Measurements from ENCODE around the gene TAS2R30.

Gene TAS2R30

DNA sequence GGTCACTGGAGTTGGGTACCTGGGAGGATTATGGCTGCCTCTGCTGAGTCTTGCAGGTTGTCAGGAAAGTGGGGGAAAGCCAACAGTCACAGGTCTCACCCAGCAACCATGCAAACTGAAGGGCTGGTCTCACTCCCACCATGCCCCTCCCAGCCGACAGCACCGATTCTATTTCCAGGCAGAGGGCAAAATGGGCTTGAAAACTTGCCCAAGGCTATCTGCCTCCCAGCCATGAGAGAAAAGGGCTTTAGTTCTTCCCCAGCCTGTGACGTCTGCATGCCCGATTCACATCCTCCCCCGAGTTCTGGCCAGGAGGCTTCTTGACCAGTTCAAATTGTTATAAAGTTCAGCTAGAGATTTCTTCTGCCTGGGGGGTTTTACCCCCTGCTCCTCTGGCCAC is 9.9 kb upstream of the TAS2R30 start:
- no peak overlapping the region for H3K18ac ChIP-seq (ENCODE audit: low read length)
- WGBS (ENCODE audit: extremely low coverage, insufficient coverage, low lambda C conversion rate), result no CpG with 5 or more reads among the region's 5 CpGs
- H3K79me2 ChIP-seq (ENCODE audit: control insufficient read depth, insufficient read depth, low read length), result peaks cover 15% of the 10 kb centered on the region
- no peak overlapping the region for H2AK5ac ChIP-seq (ENCODE audit: low read length)
- no peak overlapping the region for H3K9ac ChIP-seq (ENCODE audit: low read length)
- no peak overlapping the region for H2BK15ac ChIP-seq (replicated peaks; ENCODE audit: low read depth)
- H3K36me3 ChIP-seq (ENCODE audit: control insufficient read depth, insufficient read depth, low read length), result no peaks in the 10 kb centered on the region
- peaks cover 6% of the 10 kb centered on the region for H3K79me1 ChIP-seq (ENCODE audit: low read length)
- no peaks in the 10 kb centered on the region for H3K4me1 ChIP-seq (ENCODE audit: control insufficient read depth, low read depth, low read length)
- H3K56ac ChIP-seq (ENCODE audit: low read length), result no peak overlapping the region
- no peak overlapping the region for H4K5ac ChIP-seq (ENCODE audit: low read length)
- no peak overlapping the region for H3K27ac ChIP-seq (ENCODE audit: low read depth, low read length)
- no peak overlapping the region for H2BK5ac ChIP-seq (ENCODE audit: low read length)
- H3K27me3 ChIP-seq (ENCODE audit: insufficient read depth, low read length, poor library complexity), result no peaks in the 10 kb centered on the region
- no peak overlapping the region for H3K4me2 ChIP-seq (ENCODE audit: low read length)
- H2BK120ac ChIP-seq (ENCODE audit: low read depth, low read length), result no peak overlapping the region
- no peak overlapping the region for H3K4me3 ChIP-seq (ENCODE audit: low read length)
- no peak overlapping the region for H3K23ac ChIP-seq (ENCODE audit: low read length)
- H3K4ac ChIP-seq (ENCODE audit: low read depth, low read length), result no peak overlapping the region
- no peak for DNase-seq
- no peak overlapping the region for H4K8ac ChIP-seq (ENCODE audit: low read depth, low read length)

DNA sequence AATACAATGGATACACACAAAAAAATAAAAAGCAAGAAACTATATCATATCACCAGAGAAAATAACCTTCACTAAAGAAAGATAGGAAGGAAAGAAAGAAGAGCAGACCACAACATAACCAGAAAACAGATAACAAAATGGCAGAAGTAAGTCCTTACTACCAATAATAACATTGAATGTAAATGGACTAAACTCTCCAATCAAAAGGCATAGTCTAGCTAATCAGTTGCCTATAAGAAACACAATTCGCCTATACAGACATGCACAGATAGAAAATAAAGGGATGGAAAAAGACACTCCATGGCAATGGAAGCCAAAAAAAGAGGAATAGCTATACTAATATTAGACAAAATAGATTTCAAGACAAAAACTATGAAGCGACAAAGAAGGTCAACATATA is 8.9 kb upstream of the TAS2R30 start:
- H4K8ac ChIP-seq (ENCODE audit: low read depth, low read length), result no peak overlapping the region
- H3K23ac ChIP-seq (ENCODE audit: low read length), result no peak overlapping the region
- H3K18ac ChIP-seq (ENCODE audit: low read length), result no peak overlapping the region
- no peak overlapping the region for H2AK5ac ChIP-seq (ENCODE audit: low read length)
- H3K79me1 ChIP-seq (ENCODE audit: low read length), result peaks cover 6% of the 10 kb centered on the region
- H3K27me3 ChIP-seq (ENCODE audit: insufficient read depth, low read length, poor library complexity), result no peaks in the 10 kb centered on the region
- H3K79me2 ChIP-seq (ENCODE audit: control insufficient read depth, insufficient read depth, low read length), result peaks cover 15% of the 10 kb centered on the region
- H3K9ac ChIP-seq (ENCODE audit: low read length), result no peak overlapping the region
- H3K27ac ChIP-seq (ENCODE audit: low read depth, low read length), result no peak overlapping the region
- no peak overlapping the region for H2BK120ac ChIP-seq (ENCODE audit: low read depth, low read length)
- no peak overlapping the region for H3K4ac ChIP-seq (ENCODE audit: low read depth, low read length)
- H3K4me1 ChIP-seq (ENCODE audit: control insufficient read depth, low read depth, low read length), result no peaks in the 10 kb centered on the region
- no peak for DNase-seq
- H2BK15ac ChIP-seq (replicated peaks; ENCODE audit: low read depth), result no peak overlapping the region
- no peak overlapping the region for H3K56ac ChIP-seq (ENCODE audit: low read length)
- H3K4me2 ChIP-seq (ENCODE audit: low read length), result no peak overlapping the region
- H3K36me3 ChIP-seq (ENCODE audit: control insufficient read depth, insufficient read depth, low read length), result no peaks in the 10 kb centered on the region
- no CpG with 5 or more reads among the region's 2 CpGs for WGBS (ENCODE audit: extremely low coverage, insufficient coverage, low lambda C conversion rate)
- no peak overlapping the region for H2BK5ac ChIP-seq (ENCODE audit: low read length)
- no peak overlapping the region for H3K4me3 ChIP-seq (ENCODE audit: low read length)
- H4K5ac ChIP-seq (ENCODE audit: low read length), result no peak overlapping the region

DNA sequence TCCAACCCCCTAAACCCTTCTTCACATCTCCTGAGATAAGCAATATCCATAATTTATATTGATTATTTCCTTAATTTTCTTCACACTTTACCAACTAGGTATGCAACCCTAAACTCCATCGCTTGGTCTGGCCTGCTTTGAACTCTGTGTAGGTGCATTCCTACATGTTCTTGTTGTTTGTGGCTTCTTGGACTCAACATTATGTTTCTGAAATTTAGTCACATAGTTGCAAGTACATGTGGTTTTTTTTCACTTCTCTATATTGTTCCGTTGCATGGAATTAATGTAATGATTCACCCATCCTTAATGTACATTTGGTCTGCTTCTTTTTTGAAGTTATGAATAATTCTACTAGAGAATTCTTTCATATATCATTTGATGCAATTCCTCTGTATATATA is 1.6 kb upstream of the TAS2R30 start:
- Histone ChIP-seq H2BK5ac (ENCODE audit: low read length) (no peak overlapping the region), H2AK5ac (ENCODE audit: low read length) (no peak overlapping the region), H3K4me1 (ENCODE audit: control insufficient read depth, low read depth, low read length) (no peaks in the 10 kb centered on the region), H3K36me3 (ENCODE audit: control insufficient read depth, insufficient read depth, low read length) (no peaks in the 10 kb centered on the region), H3K23ac (ENCODE audit: low read length) (no peak overlapping the region), H3K18ac (ENCODE audit: low read length) (no peak overlapping the region), H3K27ac (ENCODE audit: low read depth, low read length) (no peak overlapping the region), H3K4ac (ENCODE audit: low read depth, low read length) (no peak overlapping the region), H2BK15ac (replicated peaks; ENCODE audit: low read depth) (no peak overlapping the region), H4K8ac (ENCODE audit: low read depth, low read length) (no peak overlapping the region), H2BK120ac (ENCODE audit: low read depth, low read length) (no peak overlapping the region), H3K4me2 (ENCODE audit: low read length) (no peak overlapping the region), H3K56ac (ENCODE audit: low read length) (no peak overlapping the region), H3K9ac (ENCODE audit: low read length) (no peak overlapping the region), H3K27me3 (ENCODE audit: insufficient read depth, low read length, poor library complexity) (no peaks in the 10 kb centered on the region), H4K5ac (ENCODE audit: low read length) (no peak overlapping the region), H3K4me3 (ENCODE audit: low read length) (no peak overlapping the region), H3K79me2 (ENCODE audit: control insufficient read depth, insufficient read depth, low read length) (peaks cover 7% of the 10 kb centered on the region), H3K79me1 (ENCODE audit: low read length) (peaks cover 3% of the 10 kb centered on the region)
- no CpG with 5 or more reads among the region's 2 CpGs for WGBS (ENCODE audit: extremely low coverage, insufficient coverage, low lambda C conversion rate)
- no peak for DNase-seq

DNA sequence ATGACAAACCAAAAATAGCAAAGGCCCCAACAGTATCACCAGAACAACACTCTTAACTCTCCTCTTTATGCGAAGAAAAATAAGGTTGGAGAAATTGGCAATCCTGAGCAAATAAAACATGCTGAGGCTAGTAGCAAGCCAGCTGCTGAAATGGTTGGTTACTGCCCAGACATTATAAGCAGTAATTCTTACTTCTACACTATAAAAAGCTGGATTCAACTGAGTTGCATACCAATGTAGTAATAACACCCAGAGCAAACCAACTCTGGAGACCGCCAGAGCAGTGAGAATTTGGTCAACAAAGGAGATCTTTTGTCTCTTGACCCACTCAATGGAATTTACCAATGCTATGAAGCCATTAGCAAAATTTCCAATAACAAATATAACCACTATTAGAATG is 628 bp downstream of the TAS2R30 start:
- H3K9ac ChIP-seq (ENCODE audit: low read length), result no peak overlapping the region
- H3K27ac ChIP-seq (ENCODE audit: low read depth, low read length), result no peak overlapping the region
- DNase-seq, result no peak
- H4K8ac ChIP-seq (ENCODE audit: low read depth, low read length), result no peak overlapping the region
- peaks cover 13% of the 10 kb centered on the region for H3K79me1 ChIP-seq (ENCODE audit: low read length)
- no peak overlapping the region for H2BK5ac ChIP-seq (ENCODE audit: low read length)
- H3K56ac ChIP-seq (ENCODE audit: low read length), result no peak overlapping the region
- no peak overlapping the region for H3K23ac ChIP-seq (ENCODE audit: low read length)
- no peak overlapping the region for H3K4me3 ChIP-seq (ENCODE audit: low read length)
- H3K79me2 ChIP-seq (ENCODE audit: control insufficient read depth, insufficient read depth, low read length), result peaks cover 17% of the 10 kb centered on the region
- no peaks in the 10 kb centered on the region for H3K4me1 ChIP-seq (ENCODE audit: control insufficient read depth, low read depth, low read length)
- no peak overlapping the region for H2BK120ac ChIP-seq (ENCODE audit: low read depth, low read length)
- H2AK5ac ChIP-seq (ENCODE audit: low read length), result no peak overlapping the region
- WGBS (ENCODE audit: extremely low coverage, insufficient coverage, low lambda C conversion rate), result no CpG with 5 or more reads among the region's 2 CpGs
- no peak overlapping the region for H3K4me2 ChIP-seq (ENCODE audit: low read length)
- no peaks in the 10 kb centered on the region for H3K36me3 ChIP-seq (ENCODE audit: control insufficient read depth, insufficient read depth, low read length)
- H2BK15ac ChIP-seq (replicated peaks; ENCODE audit: low read depth), result no peak overlapping the region
- H3K27me3 ChIP-seq (ENCODE audit: insufficient read depth, low read length, poor library complexity), result no peaks in the 10 kb centered on the region
- no peak overlapping the region for H3K18ac ChIP-seq (ENCODE audit: low read length)
- no peak overlapping the region for H4K5ac ChIP-seq (ENCODE audit: low read length)
- H3K4ac ChIP-seq (ENCODE audit: low read depth, low read length), result no peak overlapping the region

DNA sequence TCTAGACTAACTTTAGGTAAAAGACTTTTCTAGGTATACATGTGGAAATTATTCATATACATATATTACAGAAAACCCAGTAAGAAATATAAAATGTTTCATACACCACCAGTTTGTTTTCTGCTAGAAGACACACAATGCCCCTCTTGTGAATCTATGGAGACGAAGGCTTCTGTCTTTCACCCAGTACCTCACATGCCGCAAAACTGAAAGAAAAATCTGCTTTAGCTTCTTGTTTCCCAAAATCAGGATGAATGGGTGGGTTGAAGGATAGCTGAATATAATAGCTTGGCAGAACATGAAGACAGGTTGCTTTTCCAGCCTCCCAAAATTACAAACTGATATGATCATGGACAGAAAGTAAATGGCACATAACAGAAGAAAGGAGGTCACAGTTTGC is 1.3 kb downstream of the TAS2R30 start:
- Histone ChIP-seq H3K36me3 (ENCODE audit: control insufficient read depth, insufficient read depth, low read length) (no peaks in the 10 kb centered on the region), H3K27ac (ENCODE audit: low read depth, low read length) (no peak overlapping the region), H2BK5ac (ENCODE audit: low read length) (no peak overlapping the region), H3K4me2 (ENCODE audit: low read length) (no peak overlapping the region), H3K9ac (ENCODE audit: low read length) (no peak overlapping the region), H3K4me1 (ENCODE audit: control insufficient read depth, low read depth, low read length) (no peaks in the 10 kb centered on the region), H3K18ac (ENCODE audit: low read length) (no peak overlapping the region), H3K4ac (ENCODE audit: low read depth, low read length) (no peak overlapping the region), H2AK5ac (ENCODE audit: low read length) (no peak overlapping the region), H3K79me2 (ENCODE audit: control insufficient read depth, insufficient read depth, low read length) (peaks cover 17% of the 10 kb centered on the region), H3K4me3 (ENCODE audit: low read length) (no peak overlapping the region), H3K79me1 (ENCODE audit: low read length) (peaks cover 13% of the 10 kb centered on the region), H3K27me3 (ENCODE audit: insufficient read depth, low read length, poor library complexity) (no peaks in the 10 kb centered on the region), H2BK15ac (replicated peaks; ENCODE audit: low read depth) (no peak overlapping the region), H2BK120ac (ENCODE audit: low read depth, low read length) (no peak overlapping the region), H3K23ac (ENCODE audit: low read length) (no peak overlapping the region), H3K56ac (ENCODE audit: low read length) (no peak overlapping the region), H4K5ac (ENCODE audit: low read length) (no peak overlapping the region), H4K8ac (ENCODE audit: low read depth, low read length) (no peak overlapping the region)
- DNase-seq, result no peak
- WGBS (ENCODE audit: extremely low coverage, insufficient coverage, low lambda C conversion rate), result no CpG with 5 or more reads among the region's 2 CpGs

DNA sequence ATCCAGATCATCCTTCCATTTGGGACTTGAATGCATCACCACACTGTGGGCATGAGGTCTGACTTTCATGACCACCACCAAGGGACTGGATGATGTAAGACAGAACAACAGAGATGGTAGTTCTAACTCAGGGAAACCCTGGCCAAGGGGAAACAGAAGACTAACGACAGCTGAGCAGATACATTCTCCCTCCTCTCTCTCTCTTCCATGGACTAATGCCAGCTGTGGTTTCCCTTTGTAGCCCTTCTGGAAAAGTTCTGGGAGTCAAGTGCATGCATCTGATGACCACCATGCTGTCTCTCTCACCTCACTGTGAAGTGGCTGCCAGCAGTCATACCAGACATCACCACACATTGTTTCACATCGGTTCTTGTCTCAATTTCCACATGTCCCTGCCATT is 3.4 kb downstream of the TAS2R30 start:
- Histone ChIP-seq H3K79me2 (ENCODE audit: control insufficient read depth, insufficient read depth, low read length) (peaks cover 17% of the 10 kb centered on the region), H3K27ac (ENCODE audit: low read depth, low read length) (no peak overlapping the region), H3K79me1 (ENCODE audit: low read length) (peaks cover 13% of the 10 kb centered on the region), H2AK5ac (ENCODE audit: low read length) (no peak overlapping the region), H3K9ac (ENCODE audit: low read length) (no peak overlapping the region), H2BK120ac (ENCODE audit: low read depth, low read length) (no peak overlapping the region), H4K8ac (ENCODE audit: low read depth, low read length) (no peak overlapping the region), H3K4me2 (ENCODE audit: low read length) (no peak overlapping the region), H3K36me3 (ENCODE audit: control insufficient read depth, insufficient read depth, low read length) (no peaks in the 10 kb centered on the region), H2BK5ac (ENCODE audit: low read length) (no peak overlapping the region), H3K4me1 (ENCODE audit: control insufficient read depth, low read depth, low read length) (no peaks in the 10 kb centered on the region), H4K5ac (ENCODE audit: low read length) (no peak overlapping the region), H3K23ac (ENCODE audit: low read length) (no peak overlapping the region), H2BK15ac (replicated peaks; ENCODE audit: low read depth) (no peak overlapping the region), H3K56ac (ENCODE audit: low read length) (no peak overlapping the region), H3K4me3 (ENCODE audit: low read length) (no peak overlapping the region), H3K27me3 (ENCODE audit: insufficient read depth, low read length, poor library complexity) (no peaks in the 10 kb centered on the region), H3K18ac (ENCODE audit: low read length) (no peak overlapping the region), H3K4ac (ENCODE audit: low read depth, low read length) (no peak overlapping the region)
- DNase-seq, result no peak
- WGBS (ENCODE audit: extremely low coverage, insufficient coverage, low lambda C conversion rate), result no CpG with 5 or more reads among the region's 2 CpGs
